Measurements from ENCODE around the gene SRSF9.
"Not testable (repeated sequence)": the region's sequence is repeated elsewhere in the genome, so short reads cannot be mapped to it uniquely, and the experiment has no call there.

Gene SRSF9, protein sequence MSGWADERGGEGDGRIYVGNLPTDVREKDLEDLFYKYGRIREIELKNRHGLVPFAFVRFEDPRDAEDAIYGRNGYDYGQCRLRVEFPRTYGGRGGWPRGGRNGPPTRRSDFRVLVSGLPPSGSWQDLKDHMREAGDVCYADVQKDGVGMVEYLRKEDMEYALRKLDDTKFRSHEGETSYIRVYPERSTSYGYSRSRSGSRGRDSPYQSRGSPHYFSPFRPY

DNA sequence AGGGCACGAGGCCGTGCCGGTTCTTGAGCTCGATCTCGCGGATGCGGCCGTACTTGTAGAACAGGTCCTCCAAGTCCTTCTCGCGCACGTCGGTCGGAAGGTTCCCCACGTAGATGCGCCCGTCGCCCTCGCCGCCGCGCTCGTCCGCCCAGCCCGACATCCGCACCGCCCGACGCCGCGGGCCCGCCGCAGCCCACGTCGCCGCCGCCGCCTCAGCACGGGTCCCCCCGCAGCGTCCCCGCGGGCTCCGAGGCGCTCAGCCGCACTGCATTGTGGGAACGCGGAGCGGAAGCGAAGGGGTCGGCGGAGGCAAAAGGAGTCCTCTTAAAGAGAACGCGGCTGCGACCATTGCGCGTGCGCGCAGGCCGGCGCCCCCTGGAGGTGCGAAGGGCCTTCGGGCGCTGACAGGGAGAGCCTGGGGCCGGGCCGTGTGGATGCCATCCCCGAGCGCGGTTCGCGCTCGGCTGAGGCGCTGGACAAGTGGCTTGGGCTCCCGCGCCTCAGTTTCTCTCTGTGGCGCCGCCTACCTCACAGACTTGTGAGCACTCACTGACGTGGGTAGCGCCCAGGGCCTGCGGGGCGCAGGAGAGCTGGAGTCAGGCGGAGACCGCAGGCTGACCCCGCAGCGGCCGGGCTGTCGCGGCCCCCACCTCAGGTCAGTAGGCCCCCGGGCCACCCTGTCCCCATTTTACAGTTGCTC is at the start of gene SRSF9:
SRSF9 (minus strand) TSS at position 299 of the 700 bp plus-strand sequence; CDS start at position 160, 139 bp downstream.
- Histone ChIP-seq H3K4me3 (ENCODE audit: low read length) (peak within 1 kb of the TSS; percentile 97), H3K27me3 (ENCODE audit: insufficient read depth, low read length) (no peaks in the 10 kb centered on the region), H3K4me1 (ENCODE audit: insufficient read depth, low read length) (peaks cover 28% of the 10 kb centered on the region), H2AFZ (ENCODE audit: low read depth, low read length) (peak within 1 kb of the TSS; percentile 65), H3K36me3 (ENCODE audit: insufficient read depth, low read length) (peaks cover 29% of the 10 kb centered on the region), H3K9me3 (ENCODE audit: low read length) (no peaks in the 10 kb centered on the region)

DNA sequence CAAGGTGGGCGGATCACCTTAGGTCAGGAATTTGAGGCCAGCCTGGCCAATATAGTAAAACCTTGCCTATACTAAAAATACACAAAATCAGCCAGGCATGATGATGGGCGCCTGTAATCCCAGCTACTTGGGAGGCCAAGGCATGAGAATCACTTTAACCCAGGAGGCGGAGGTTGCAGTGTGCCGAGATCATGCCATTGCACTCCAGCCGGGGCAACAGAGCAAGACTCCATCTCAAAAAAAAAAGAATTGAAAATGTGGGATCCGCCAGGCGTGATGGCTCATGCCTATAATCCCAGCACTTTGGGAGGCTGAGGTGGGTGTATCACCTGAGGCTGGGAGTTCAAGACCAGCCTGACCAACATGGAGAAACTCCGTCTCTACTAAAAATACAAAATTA is 49.8 kb upstream of the SRSF9 start:
- H3K27me3 ChIP-seq (ENCODE audit: insufficient read depth, low read length); H2AFZ ChIP-seq (ENCODE audit: low read depth, low read length); H3K4me1 ChIP-seq (ENCODE audit: insufficient read depth, low read length); H3K4me3 ChIP-seq (ENCODE audit: low read length); H3K9me3 ChIP-seq (ENCODE audit: low read length): not testable (repeated sequence)
- peaks cover 33% of the 10 kb centered on the region for H3K36me3 ChIP-seq (ENCODE audit: insufficient read depth, low read length)

DNA sequence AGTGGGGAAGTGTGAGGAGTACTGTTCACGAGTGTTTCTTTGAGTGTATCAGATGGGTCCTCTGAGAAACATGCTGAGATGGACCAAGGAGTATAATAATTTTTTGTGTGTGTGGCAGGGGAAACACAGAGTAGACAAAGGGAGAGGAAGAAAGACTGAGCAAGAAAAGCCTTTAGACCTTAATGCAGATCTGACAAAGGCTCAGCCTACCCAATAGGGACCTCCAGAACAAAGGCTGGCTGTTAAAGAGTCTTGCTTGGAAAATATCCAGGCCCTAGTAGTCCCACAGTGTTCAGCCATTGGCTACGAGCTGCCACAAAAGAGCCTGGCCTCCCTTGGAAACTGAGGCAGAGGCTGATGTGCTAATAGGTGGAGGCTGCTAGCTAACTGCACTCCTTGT is 45.9 kb upstream of the SRSF9 start:
- Histone ChIP-seq H3K9me3 (ENCODE audit: low read length) (no peaks in the 10 kb centered on the region), H2AFZ (ENCODE audit: low read depth, low read length) (no peak overlapping the region), H3K4me1 (ENCODE audit: insufficient read depth, low read length) (no peaks in the 10 kb centered on the region), H3K27me3 (ENCODE audit: insufficient read depth, low read length) (no peaks in the 10 kb centered on the region), H3K36me3 (ENCODE audit: insufficient read depth, low read length) (peaks cover 38% of the 10 kb centered on the region), H3K4me3 (ENCODE audit: low read length) (no peak overlapping the region)

DNA sequence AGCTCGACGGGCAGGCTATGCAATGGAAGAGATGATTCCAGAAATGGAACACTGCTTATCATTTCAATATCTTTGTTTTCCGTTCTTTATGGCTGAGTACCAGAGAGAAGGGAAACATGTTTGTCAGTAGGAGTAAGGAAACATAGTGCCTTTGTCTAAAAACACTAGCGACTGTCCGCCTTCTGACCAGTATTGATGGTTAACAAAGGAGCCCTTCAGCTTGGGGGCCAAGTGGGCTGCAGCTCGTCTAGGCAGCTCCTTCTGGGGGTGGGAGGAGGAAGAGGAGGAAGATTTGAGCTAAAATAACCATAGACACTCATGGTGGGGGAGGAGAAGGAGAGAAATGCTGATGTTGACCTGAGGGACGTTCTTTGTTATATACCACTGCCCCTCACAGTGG is 44.5 kb upstream of the SRSF9 start:
- Histone ChIP-seq H3K4me1 (ENCODE audit: insufficient read depth, low read length) (no peaks in the 10 kb centered on the region), H2AFZ (ENCODE audit: low read depth, low read length) (no peak overlapping the region), H3K36me3 (ENCODE audit: insufficient read depth, low read length) (peaks cover 51% of the 10 kb centered on the region), H3K27me3 (ENCODE audit: insufficient read depth, low read length) (no peaks in the 10 kb centered on the region), H3K9me3 (ENCODE audit: low read length) (no peaks in the 10 kb centered on the region), H3K4me3 (ENCODE audit: low read length) (no peak overlapping the region)

DNA sequence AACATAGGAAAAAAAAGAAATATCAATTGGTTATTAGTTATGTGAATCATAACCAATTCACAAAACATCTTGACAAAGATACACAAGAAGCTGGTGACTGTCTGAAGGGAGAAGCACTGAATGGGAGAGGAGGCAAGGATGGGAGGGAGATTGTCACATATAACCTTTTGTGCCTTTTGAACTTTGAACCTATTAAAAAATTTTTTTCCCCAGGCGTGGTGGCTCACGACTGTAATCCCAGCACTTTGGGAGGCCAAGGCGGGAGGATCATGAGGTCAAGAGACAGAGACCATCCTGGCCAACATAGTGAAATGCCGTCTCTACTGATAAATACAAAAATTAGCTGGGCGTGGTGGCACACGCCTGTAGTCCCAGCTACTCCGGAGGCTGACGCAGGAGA is 39.0 kb upstream of the SRSF9 start:
- H2AFZ ChIP-seq (ENCODE audit: low read depth, low read length): no peak overlapping the region
- no peaks in the 10 kb centered on the region for H3K9me3 ChIP-seq (ENCODE audit: low read length)
- H3K36me3 ChIP-seq (ENCODE audit: insufficient read depth, low read length): peaks cover 55% of the 10 kb centered on the region
- H3K4me3 ChIP-seq (ENCODE audit: low read length): no peak overlapping the region
- no peaks in the 10 kb centered on the region for H3K27me3 ChIP-seq (ENCODE audit: insufficient read depth, low read length)
- H3K4me1 ChIP-seq (ENCODE audit: insufficient read depth, low read length): no peaks in the 10 kb centered on the region

DNA sequence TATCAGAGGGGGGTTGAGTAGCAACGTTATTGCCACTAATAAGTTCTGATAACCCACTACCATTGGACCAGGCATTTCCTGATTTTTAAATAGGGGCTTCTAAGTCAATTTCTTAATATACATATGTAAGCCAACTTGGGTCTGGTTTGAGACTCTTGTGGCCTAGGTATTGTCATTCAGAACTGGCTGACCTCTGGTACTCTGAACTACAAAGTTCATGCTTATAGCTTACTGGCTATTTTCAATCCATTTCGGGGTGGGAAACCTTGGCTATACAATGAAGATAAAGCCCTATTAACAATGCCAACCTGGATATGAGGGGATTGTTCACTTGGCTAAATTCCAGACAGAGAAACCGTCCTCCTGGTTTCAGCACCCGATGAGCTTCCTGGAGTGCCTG is 35.0 kb upstream of the SRSF9 start:
- Histone ChIP-seq H3K27me3 (ENCODE audit: insufficient read depth, low read length) (no peaks in the 10 kb centered on the region), H2AFZ (ENCODE audit: low read depth, low read length) (no peak overlapping the region), H3K9me3 (ENCODE audit: low read length) (no peaks in the 10 kb centered on the region), H3K4me1 (ENCODE audit: insufficient read depth, low read length) (no peaks in the 10 kb centered on the region), H3K4me3 (ENCODE audit: low read length) (no peak overlapping the region), H3K36me3 (ENCODE audit: insufficient read depth, low read length) (peaks cover 54% of the 10 kb centered on the region)

DNA sequence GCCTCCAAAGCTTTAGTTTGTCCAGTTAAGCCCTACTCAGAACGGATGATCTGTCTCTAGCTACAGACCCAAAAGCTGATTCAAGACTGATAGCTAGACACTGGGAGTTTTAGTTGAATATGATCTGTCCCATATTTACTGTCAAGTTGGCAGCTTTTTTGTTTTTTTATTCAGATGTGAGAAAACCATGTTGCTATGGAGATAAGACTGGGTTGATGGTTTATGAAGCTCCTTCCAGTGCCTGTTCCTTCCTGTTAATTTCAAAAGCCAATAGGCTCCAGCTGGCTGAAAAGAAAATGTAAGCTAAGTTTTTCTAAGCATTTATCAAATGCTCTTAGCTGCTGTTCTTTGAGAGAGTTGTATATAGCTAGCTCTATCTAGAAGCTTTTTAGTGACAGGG is 31.0 kb upstream of the SRSF9 start:
- Histone ChIP-seq H3K4me3 (ENCODE audit: low read length) (no peak overlapping the region), H2AFZ (ENCODE audit: low read depth, low read length) (no peak overlapping the region), H3K27me3 (ENCODE audit: insufficient read depth, low read length) (no peaks in the 10 kb centered on the region), H3K4me1 (ENCODE audit: insufficient read depth, low read length) (peaks cover 16% of the 10 kb centered on the region), H3K9me3 (ENCODE audit: low read length) (no peaks in the 10 kb centered on the region), H3K36me3 (ENCODE audit: insufficient read depth, low read length) (peaks cover 53% of the 10 kb centered on the region)

DNA sequence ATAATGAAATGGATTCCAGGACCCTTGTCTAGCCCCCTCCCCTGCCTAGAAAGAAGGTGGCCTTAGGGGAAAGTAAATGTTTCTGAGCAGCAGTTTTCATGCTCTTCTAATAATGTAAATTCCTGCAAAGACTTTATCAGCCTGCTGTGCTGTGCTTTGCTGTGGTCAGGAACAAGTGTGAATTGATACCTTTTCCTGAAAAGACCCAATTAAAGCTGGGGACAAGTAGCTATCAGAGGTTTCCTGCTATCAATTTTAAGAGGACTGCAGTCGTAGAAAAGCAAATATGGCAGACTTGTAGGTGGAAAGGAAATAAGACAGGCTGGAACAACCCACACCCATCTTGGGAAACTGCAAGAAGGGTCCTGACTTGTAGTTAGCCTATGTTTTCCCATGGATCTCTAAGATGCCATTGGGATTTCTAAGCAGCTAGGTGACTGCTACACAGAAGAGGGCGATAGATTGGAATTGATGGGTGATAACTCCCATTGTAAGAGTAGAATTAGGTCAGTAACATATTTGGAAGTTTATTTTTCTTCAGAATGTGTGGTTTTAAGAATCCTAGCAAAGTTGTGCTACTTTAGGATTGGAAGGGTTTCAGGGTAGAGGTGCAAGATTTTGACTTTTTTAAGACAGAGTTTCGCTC is 29.4 kb upstream of the SRSF9 start:
- H3K4me1 ChIP-seq (ENCODE audit: insufficient read depth, low read length): peaks cover 24% of the 10 kb centered on the region
- peaks cover 46% of the 10 kb centered on the region for H3K36me3 ChIP-seq (ENCODE audit: insufficient read depth, low read length)
- no peak overlapping the region for H3K4me3 ChIP-seq (ENCODE audit: low read length)

DNA sequence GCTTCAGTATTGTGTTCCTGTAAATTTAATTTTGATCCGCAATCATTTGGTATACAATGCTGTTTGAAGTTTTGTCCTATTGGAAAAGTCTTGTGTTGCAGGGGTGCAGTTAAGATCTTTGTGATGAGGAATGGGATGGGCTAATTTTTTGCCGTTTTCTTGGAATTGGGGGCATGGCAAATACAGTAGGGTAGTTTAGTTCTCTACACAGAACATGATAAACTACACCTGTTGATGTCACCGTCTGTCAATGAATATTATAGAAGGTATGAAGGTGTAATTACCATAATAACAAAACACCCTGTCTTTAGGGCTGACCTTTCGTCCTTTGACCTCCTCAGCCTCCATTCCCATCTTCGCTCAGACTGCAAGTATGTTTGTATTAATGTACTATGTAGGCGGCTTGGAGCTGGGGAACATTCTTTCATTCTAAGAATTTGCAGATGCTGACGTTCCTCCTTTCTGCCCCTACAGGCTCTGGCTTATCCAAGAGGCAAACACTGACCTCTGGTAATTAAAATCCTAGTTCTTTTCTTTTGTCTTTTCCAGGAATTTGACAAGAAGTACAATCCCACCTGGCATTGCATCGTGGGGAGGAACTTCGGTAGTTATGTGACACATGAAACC is 28.1 kb upstream of the SRSF9 start:
- Histone ChIP-seq H2AFZ (ENCODE audit: low read depth, low read length) (no peak overlapping the region), H3K9me3 (ENCODE audit: low read length) (no peaks in the 10 kb centered on the region), H3K36me3 (ENCODE audit: insufficient read depth, low read length) (peaks cover 36% of the 10 kb centered on the region)

More for the DNA sequence above, 29.4 kb upstream of the SRSF9 start:
- H2AFZ ChIP-seq (ENCODE audit: low read depth, low read length): no peak overlapping the region
- no peaks in the 10 kb centered on the region for H3K27me3 ChIP-seq (ENCODE audit: insufficient read depth, low read length)
- no peaks in the 10 kb centered on the region for H3K9me3 ChIP-seq (ENCODE audit: low read length)

DNA sequence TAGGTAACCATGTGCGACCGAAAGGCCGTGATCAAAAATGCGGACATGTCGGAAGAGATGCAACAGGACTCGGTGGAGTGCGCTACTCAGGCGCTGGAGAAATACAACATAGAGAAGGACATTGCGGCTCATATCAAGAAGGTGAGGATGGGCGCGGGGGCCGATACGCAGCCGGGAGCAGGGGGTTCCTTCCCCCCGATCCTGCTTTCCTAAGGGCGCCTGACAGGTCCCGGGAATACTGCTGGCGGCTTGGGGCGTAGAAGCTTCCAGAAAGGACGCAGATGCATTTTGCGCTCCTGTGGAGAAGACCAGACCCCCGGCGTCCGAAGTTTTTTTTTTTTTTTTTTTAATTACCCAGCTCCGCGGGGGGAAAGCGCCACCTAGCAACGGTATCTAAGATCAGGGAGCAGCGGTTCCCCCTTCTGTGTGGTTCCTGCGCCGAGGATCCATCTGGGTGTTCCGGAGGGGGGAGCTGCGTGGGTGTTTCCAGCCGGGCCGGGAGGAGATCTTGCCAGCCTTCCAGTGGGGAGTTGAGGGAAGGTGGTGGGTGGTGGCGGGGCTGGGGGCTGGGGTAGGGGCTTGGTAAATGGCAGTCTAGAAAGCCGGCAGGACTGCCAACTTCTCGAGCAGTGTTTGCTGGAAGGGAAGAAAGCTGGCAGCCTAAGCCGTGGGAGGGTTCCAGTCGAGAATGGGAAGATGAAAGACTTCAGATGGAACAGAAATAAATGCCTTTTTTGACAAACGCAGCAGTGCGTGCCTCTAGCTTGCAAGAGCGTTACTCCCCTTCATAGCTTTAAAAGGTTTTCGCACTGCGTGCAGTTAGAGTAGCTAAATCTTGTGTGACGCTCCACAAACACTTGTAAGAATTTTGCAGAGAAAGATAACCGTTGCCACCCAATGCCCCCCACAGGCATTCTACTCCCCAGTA is 27.1 kb upstream of the SRSF9 start:
- peaks cover 24% of the 10 kb centered on the region for H3K4me1 ChIP-seq (ENCODE audit: insufficient read depth, low read length)
- H3K36me3 ChIP-seq (ENCODE audit: insufficient read depth, low read length): peaks cover 36% of the 10 kb centered on the region
- no peaks in the 10 kb centered on the region for H3K9me3 ChIP-seq (ENCODE audit: low read length)
- H3K27me3 ChIP-seq (ENCODE audit: insufficient read depth, low read length): no peaks in the 10 kb centered on the region
- H3K4me3 ChIP-seq (ENCODE audit: low read length): peak overlapping the region; percentile 87
- no peak overlapping the region for H2AFZ ChIP-seq (ENCODE audit: low read depth, low read length)

More for the DNA sequence above, 28.1 kb upstream of the SRSF9 start:
- peaks cover 24% of the 10 kb centered on the region for H3K4me1 ChIP-seq (ENCODE audit: insufficient read depth, low read length)
- no peaks in the 10 kb centered on the region for H3K27me3 ChIP-seq (ENCODE audit: insufficient read depth, low read length)
- H3K4me3 ChIP-seq (ENCODE audit: low read length): peak overlapping the region; percentile 87

DNA sequence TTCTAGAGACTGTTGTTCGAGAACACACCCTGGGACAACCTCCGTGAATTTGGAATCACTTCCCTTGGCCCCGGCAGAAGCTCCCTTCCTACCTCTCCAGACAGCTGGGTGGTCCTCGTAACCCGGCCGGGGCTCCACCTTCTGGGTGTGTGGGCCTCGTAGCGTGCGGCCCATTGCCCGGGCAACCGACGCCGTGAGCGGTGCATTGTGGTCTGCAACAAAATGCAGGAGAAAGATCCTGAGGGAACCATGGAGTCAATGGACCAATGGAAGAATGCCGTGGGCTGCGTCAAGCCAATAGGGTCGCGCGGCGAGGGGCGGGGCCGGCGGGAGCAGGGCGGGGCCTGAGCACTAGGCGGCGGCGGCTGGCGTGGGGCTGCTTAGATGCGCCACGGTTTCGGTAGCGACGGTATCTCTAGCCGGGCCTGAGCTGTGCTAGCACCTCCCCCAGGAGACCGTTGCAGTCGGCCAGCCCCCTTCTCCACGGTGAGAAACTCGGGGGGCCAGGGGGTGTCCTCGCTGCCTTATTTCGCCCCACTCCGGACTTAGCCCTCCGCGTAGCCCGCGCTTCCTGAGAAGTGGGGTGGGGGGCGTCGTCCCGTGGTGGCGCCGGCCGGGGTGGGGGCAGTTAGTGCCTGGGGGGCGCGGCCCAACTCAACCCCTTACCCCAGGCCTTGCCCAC is 26.3 kb upstream of the SRSF9 start, which contains the start of gene DYNLL1:
DYNLL1 (plus strand) TSS at position 383 of the 682 bp plus-strand sequence. CDS start 309 bp downstream, outside the sequence.
- H3K9me3 ChIP-seq (ENCODE audit: low read length): no peaks in the 10 kb centered on the region
- no peaks in the 10 kb centered on the region for H3K27me3 ChIP-seq (ENCODE audit: insufficient read depth, low read length)
- peak within 1 kb of the TSS; percentile 87 for H3K4me3 ChIP-seq (ENCODE audit: low read length)
- H2AFZ ChIP-seq (ENCODE audit: low read depth, low read length): no peak within 1 kb of the TSS
- peaks cover 24% of the 10 kb centered on the region for H3K4me1 ChIP-seq (ENCODE audit: insufficient read depth, low read length)
- peaks cover 33% of the 10 kb centered on the region for H3K36me3 ChIP-seq (ENCODE audit: insufficient read depth, low read length)

DNA sequence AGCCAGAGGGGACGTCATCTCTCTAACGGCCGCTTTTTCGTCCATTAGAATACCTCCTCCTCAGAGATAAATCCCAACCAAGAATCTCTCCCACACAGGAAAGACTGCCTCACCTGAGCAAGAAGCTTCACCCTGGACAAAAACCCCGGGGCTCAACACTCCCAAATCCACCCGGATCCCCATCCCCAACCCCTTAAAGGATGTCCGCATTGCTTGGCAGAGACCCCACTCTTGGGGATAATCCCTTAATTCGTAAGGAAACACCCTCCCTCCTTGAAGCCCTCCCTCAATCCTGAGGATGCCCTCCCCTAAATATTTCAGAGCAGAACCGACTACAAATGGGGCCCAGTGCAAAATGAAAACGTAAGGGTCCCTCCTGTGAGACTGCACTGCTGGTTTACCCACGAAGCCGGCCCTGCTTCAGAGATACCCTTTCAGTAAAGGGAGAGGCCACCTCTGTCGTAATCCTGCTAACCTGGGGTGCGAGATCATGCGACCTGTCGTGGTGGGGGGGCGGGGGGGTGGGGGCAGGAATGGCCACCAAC is 25.7 kb upstream of the SRSF9 start:
- peaks cover 34% of the 10 kb centered on the region for H3K36me3 ChIP-seq (ENCODE audit: insufficient read depth, low read length)
- H3K4me1 ChIP-seq (ENCODE audit: insufficient read depth, low read length): peaks cover 24% of the 10 kb centered on the region
- H2AFZ ChIP-seq (ENCODE audit: low read depth, low read length): no peak overlapping the region
- peak overlapping the region; percentile 87 for H3K4me3 ChIP-seq (ENCODE audit: low read length)
- no peaks in the 10 kb centered on the region for H3K9me3 ChIP-seq (ENCODE audit: low read length)
- no peaks in the 10 kb centered on the region for H3K27me3 ChIP-seq (ENCODE audit: insufficient read depth, low read length)

Measured in neuron (in vitro differentiated cells).